NCI-H128 (cell line): ENCODE measurements around the gene RPS14.

Experiments
- DNase-seq: peaks from one replicate; lab custom pipeline; 2025; ENCODE audit not compliant: unreplicated experiment; lab: John Stamatoyannopoulos, UW

The RPS14 gene

DNA sequence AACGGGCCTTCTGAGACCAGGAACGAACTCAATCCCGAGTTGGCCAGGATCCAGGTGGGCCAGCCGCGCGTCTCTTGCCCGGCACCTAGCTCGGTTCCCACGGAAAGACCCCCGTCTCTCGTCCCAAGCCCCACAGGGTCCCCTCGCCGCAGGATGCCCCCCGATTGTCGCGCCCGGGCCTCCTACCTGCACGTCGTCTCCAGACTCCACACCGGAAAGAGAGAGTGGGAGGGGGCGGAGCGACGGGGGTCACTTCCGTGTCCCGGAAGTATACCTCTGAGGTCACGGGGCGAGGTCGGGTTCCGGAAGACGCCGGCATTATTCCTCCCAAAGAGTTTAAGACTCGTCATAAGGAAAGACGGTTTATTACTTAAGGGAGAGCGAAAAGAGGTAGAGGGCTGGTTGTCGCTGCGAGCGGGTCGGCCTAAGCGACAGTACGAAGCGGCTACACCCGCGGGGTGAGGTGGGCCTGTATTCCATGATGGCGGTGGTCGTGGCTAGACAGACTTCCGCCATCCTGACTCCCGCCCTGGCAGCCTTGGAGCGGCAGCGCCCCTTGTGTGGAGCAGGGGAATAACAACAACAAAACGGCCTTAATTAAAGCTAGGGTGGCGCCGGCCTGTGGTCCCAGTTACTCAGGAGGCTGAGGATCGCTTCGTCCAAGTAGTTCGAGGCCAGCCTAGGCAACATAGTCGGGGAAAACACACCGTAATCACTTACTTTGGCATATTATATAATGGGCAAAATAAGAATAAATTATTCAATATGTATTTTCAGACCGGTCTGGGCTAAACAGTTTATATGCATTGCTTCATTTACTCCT is at the start of gene RPS14:
TSS of gene RPS14 (minus strand) at position 223 of the 823 bp plus-strand sequence. CDS start 2,006 bp downstream, outside the sequence.
- DNase-seq = peak; percentile 61

DNA sequence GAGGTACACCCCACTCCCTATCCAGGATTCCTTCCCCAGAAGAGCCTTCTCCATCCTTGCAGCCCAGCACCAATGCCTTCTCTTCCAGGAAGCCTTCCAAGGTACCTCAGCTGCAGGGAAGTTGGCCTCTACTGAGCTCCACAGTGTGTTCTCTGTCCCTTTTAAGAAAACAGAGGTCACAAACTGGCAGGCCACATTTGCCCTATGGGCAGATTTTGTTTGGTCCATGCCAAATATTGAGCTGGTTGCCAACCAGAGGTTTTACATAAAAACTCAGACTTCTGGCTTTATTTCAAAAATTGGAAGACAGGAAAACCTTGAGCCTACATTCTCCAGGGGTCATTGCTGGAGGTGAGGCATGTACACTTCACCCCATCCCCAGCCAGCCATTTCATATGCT is 49.4 kb upstream of the RPS14 start:
- DNase-seq = no peak

DNA sequence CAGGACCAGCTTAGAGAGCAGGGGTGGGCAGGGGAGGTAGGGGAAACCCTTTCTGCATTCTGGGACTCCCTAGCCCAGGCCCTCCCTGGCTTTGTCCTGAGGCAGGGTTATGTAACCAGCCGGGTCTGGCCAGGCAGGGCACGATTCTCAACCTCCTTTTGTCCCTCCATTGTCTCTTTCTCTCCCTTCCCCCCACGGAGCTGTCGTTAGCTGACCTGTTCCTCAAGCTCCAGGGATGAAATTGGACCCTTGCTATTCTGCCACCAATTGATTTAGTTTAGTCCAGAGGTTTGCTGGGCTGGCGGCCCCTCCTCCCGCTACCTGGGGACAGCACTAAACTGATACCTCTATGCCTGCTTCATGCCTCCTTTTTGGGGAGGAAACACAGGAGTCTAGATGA is 49.0 kb upstream of the RPS14 start:
- no peak for DNase-seq

DNA sequence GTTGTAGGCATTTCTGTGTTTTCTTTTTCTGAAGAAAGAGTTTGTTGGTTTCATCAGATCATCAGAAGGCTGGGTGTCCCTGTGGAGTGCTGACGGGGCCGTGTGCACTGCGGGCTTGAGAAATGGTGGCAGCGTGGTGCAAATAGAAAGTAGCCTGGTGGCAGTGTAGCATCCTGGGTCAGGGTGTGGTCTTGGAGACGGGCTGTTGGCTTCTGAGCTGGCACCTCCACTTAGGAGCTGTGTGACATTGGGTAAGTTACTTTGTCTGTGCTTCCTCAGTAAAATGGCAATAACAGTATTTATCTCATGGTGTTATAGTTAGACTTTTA is 48.4 kb upstream of the RPS14 start:
- DNase-seq = no peak

DNA sequence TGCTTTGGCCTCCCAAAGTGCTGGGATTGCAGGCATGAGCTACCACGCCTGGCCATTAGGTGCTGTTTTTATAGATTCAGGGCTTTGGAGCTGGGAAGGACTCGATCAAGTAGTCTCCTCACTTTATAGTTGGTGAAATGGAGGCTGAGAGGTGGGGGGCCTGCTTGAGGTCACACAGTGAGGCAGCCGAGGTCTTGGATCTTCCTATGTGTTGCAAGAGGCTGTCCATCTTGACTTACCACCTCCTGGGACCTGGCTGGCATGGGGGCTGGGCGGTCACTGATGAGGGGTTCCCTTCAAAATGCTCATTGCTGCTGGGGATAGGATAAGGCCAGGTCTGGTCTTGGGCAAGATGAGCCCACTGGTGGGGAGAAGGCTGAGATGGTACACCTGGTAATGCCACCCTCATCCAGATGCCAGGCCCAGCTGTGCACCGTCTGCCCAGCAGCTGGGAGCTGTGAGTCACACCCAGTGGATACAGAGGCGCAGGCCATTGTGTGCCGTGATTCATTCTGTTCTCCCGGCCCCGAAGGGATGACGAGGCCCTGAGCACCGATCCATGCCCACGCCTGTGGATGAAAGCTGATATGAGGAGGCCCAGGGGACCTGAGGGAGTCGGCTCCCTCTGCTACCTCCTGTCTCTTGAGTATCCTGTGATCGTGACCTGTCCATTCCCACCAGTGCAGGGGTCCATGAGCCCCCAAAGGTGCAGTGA is 47.9 kb upstream of the RPS14 start:
- DNase-seq = no peak

DNA sequence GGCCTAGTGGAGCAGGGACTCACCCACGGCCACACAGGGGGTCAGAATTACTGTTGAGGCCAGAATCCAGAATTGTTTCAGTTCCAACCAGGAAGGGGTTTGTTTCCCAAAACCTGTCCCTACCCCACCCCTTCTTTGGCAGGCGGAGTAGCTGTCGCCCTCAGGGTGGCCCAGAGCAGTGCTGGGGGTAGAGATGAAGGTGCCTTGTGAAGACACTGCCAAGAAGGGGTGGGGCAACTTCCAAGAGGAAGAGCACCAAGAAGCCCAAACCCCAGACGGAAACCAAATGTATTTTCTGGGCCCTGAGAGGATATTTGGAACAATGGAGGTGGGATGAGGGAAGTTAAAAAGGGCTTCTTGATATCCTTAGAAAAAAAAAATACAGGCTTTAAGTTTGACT is 47.0 kb upstream of the RPS14 start:
- no peak for DNase-seq

DNA sequence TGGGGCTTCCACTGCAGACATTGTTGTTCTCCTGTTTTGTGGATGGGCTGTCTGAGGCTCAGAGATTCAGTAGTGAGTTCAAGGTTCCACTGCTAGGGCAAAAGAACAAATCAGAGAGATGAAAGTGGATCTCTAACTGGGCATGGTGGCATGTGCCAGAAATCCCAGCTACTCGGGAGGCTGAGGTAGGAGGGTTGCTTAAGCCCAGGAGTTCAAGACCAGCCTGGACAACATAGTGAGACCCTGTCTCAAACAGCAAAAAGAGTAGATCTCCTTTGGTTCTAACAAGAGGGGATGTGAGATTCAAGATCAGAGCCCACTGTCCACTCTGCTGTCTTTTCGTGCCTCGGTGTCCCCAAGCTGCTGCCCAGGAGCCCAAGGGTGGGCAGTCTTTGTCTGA is 46.6 kb upstream of the RPS14 start:
- no peak for DNase-seq

DNA sequence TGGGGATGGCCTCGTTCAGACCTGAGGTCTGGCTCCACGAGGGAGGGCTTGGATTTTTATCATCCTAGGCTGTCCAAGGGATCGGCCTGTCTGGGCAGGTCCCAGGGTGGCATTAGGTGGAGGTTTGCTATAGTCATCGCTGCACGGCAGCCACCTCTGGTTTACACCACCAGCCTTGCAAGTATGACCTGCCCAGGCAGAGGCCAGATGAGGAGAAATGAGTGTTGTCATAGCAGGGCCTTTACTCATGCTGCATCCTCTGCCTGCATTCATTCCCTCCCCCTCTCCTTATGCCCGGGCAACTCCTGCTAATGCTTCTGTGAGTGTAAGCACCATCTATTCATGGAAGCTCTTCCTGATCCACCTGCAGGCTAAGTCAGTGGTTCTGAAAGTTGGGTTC is 43.1 kb upstream of the RPS14 start:
- no peak for DNase-seq

DNA sequence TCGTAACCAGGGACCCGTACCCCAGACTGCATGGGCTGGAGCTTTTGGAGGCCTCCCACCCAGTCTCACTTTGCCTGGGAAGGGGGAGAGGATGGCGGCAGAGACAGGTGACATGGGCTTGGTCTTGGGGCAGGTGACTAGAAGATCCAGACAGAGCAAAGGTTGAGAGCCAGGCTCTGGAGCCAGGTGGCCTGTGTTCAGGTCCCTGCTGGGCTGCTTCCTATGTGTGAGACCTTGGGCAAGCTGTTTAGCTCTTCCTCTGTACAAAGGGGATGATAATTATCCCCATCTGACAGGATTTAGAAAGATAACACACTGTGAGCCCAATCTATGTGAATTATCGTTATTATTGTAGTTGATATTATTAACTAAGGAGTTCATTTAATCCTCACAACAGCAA is 42.3 kb upstream of the RPS14 start:
- no peak for DNase-seq

DNA sequence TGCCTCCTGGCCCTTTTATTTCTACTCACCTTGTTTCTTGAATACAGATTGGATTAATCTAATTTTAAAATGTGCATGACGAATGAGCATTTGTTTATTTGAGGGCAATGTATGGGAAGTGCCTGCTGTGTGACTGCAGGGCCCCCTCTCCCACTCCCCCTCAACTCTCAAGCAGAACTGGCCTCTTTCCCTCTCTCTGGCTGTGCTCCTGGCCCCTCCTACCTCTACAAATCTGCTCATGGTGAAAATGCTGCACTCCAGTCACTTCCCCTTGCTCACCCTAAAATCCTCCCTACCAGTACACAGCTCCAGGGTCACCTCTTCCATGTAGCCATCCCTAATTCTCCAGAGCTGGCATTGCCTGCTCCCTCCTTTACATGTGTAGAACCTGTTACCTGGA is 41.2 kb upstream of the RPS14 start:
- no peak for DNase-seq

DNA sequence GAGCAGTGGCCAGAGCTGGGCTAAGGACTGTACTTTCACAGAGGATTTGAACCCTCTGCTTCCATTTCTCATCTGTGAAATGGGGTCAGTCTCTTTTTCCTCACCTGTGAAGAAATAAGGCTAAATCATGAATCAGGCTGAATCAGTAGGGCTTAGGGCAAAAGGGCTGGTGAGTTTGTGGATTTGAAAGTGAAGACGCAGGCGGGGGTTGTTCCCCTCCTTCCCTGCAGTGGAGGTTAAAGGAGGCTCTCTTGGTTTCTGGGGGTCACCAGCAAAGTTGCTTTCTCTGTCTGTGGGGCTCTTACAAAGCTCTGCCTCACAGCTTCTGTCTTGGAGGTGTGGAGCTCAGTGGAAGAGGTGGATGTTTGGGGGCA is 40.7 kb upstream of the RPS14 start:
- no peak for DNase-seq

DNA sequence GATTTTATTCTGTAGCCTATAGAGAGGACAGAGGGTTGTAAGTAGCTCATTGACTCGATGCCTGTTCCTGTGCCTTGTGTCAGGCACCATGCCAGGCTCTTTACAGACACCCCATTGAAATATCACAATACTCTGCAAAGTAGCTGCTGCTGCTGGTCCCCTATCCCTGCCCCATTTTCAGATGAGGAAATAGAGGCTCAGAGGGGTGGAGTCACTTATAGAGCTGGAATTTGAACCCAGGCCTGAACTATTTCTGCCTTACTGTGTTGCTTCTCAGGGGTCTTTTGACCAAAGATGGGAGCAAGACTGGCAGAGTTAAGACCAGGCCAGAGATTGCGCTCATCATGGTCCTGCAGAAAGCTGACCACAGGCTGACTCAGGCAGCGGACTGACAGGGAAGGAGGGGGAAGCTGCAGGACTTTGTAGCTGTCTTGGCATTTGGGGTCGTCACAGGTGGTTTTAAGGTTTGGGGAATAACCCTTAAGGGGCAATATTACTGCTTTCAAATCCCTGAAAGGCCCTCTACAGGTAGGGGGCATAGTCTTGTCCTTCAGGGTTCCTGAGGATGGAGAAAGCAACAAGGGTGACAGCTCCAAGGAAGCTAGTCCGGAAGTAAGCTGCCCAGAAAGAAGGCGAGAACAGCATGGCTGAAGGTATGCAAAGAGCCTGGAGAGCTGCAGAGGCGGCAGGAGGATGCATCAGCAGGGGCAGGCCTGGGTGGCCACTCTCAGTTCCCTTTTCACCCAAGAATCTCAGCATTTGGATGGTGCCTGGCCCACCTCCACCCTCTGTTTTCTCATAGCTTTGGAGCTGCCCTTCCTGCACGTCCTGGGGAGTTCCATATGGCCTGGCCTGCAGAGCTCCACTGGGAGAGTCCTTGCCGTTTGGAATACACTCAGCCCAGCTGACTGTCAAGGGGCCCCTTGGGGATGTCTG is 40.1 kb upstream of the RPS14 start:
- DNase-seq = no peak

DNA sequence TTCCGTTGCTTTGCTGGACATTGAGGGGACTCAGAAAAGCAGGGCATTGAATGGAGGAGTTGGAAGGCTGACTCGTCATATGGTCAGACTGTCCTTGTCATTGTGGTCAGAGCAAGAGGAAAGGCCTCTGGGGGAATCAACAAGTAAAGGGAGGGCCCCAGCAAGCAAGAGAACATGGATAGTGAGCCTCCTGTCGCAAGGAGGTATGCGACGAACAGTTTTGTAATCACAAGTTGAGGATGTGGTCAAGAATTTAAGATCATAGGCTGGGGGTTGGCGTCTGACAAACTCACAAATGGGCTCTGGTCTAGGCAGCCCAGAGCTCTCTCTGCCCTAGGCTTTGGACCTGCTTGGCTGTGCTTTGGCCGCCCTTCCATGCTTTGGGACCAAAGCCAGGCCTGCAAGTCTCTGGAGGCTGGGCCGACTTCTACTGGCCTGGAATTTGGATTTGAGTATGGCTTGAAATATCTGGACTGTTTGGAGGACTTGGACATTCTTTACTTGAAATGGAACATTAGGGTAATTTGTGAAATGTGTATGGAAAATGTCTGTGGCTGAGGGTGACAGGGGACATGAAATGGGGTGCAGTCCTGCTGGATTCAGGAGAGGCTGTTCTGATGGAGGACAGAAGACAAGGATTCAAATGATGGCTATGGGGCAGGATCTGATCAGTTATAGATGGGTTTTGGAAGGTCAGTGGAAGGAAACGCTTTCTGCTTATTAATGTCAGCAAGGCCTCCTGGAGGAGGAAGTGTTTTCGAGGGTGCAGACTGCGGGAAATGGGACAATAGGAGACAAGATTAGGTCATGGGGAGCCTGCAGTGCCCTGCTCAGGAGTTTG is 39.2 kb upstream of the RPS14 start:
- no peak for DNase-seq

DNA sequence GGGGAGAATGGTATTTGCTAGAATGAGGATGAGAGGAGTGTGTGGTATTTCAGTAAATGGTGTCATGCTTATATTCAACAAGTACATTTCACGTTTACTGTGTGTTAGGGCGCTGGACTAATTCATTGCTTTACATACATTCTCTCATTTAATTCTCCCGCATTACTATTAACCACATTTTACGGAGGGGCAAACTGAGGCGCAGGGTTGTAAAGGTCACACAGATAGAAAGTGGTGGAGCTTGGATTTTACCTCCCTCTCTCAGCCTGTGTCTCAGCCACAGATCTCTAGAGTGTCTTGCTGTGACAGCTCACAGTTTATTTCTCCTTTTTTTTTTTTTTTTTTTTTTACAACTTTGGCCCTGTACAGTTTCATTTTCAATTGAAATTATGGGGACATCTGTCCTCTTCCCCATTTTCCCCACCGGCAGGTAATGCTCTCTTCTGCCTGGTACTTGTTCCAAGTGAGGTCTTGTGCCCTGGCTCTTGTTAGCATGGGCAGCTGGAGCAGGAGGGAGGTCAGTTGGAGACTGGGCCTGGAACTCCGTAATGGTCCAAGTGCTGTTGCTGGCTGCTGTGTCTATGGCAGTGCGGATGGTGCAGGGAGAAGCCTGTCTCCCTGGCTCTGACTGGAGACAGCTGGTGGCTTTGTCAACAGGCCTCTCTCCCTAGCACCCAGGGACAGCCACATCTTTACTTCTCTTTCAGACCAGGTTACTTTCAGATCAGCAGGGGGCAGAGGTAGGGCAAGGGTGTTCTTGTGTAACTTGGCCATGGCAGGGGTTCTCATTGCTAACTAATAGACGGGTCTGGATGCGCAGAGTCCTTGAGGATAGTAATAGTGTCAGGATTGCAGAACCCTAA is 37.9 kb upstream of the RPS14 start:
- no peak for DNase-seq

DNA sequence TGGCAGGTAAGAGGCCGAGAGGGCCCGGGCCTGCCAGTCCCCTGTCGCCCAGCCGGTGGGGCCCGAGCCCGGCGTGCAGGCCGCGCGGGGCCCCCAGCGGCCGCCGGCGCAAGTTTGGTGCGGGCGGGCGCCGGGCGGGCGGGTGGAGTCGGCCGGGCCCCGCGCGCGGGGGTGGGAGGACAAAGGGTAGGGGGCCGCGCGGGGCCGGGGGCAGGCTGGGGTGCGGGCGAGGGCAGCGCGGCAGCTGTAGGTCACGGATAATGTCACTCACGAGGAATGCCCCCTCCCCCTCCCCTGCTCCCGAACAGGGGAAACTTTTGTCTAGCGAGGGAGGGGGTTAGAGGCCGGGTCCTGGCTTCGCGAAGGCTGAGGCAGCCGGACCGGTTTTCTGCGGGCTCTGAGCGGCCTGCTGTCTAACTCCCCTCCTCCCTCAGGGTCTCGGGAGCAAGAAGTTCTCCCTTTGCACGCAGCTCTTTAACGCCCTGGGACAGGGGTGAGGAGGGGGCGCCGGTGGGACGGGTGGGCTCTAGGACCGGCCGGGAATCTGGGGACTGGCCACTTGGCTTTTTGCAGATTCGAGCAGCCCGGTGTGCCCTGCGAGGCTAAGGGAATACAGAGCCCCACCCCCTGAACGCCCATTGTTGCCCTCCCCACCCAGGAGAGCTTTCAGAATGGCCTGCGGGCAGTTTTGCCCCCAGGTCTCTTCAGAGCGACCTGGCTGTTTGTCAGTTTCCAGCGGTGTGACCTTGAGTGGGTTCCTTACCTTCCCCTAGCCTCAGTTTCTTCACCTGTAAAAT is 37.1 kb upstream of the RPS14 start:
- DNase-seq = no peak

DNA sequence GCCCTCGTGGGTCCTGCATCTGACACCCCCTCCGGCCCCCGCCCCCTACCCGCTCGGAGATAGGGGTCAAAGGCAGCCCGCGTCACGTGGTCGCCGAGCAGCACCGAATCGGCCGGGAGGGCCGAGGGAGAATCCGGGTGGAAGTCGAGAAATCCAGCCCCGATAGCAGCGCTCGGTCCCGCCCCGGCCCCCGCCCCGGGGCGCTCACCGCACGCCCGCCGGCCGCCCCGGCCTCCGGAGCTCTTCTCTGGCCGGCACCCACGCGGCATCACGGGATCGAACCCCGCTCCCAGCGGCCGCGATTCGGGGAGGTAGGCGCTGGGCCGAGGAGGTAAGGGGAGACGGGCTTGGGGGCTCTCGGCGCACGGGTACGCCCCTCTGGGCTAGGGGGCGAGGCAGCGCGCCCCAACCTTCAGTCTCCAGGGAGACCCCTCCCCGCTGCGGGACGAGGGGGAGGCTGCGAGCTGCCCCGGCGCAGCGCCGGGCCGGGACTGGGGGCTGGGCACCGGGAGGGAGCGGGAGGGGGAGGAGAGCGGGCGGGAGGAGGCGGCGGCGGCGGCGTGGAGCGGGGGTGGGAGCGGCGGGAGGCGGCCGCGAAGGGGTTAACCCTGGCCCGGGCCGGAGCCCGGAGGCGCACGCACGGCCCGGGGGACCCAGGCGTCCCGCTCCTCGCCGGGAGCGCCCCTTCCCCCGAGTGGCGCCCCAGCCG is 36.3 kb upstream of the RPS14 start:
- DNase-seq = no peak

DNA sequence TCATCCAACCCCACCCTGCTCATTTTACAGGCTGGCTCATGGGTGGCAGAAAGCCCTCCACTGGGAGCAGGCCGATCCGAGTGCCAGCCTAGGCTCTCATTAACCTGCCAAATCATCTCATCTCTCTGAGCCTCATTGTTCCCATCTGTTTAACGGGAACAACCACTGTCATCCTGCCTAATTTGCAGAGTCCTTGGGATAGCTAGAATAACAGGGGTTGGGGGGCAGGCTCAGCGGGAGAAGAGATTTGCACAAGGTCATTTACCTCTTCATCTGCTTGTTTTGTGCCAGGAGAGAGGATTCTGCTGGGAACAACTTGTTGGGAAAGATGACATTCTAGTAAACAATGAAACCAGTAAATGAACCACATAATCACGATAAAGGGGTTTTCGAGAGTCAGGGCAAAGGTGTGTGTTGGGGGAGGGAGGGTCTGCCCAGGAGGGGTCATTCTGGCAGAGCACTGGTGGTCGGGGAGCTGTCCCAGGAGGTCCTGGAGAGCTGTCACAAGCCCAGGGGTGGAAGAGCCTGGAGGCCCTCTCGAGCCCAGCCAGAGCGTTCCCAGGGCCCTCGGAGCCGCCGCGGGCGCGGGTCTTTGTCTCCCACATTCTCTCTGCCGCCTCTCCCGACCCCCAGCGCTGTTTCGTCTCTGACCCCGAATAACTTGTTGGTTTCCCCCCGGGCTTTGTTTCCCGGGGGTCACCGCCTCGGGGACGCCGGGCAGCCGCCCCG is 35.6 kb upstream of the RPS14 start:
- DNase-seq = no peak

DNA sequence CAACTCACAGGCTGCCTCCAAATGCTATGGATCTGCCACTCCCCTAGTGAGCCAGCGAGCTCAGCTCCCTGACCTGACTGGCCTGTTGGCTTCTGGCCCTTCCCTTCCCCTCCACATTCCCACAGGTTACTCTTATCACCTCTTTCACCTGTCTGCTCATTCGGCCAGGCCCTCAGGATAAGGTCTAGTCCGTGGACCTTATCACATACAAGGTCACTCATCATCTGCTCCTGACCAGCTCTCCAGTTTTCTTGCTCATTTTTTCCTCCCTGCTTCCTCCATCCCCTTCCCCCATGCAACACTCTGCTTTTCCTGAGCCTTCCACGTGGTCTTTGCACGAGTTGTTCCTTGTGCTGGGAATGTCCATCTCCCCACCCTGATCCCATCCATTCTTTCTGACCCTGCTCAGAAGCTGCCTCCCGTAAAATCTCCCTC is 32.5 kb upstream of the RPS14 start:
- no peak for DNase-seq
